ENCODE results near the gene PRKX.
"Not testable (repeated sequence)": the region's sequence is repeated elsewhere in the genome, so short reads cannot be mapped to it uniquely, and the experiment has no call there.

Gene PRKX

DNA sequence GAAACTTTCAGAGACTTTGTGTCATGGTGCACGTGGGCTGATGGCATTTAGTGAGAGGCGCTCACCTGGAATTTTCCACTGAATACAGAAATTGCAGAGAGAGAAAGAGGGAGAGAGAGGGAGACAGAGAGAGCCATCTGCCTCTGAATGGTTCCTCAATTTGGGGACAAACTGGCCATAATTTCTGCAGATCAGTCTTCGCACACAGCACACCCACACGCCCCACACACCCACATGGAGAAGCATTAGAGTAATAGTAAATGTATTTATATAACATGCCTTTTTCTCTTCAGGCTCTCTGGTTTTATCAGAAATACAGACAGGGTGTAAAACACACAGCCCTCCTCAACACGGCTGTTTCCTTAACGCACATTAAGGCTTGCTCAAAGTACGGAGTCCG lies 38.6 kb downstream of the PRKX start:
- no peak overlapping the region for H3K27ac ChIP-seq
- no peak for TF ChIP-seq ZFX (IDR thresholded peaks at IDR 0.05)
- TF ChIP-seq, protein P1, sequence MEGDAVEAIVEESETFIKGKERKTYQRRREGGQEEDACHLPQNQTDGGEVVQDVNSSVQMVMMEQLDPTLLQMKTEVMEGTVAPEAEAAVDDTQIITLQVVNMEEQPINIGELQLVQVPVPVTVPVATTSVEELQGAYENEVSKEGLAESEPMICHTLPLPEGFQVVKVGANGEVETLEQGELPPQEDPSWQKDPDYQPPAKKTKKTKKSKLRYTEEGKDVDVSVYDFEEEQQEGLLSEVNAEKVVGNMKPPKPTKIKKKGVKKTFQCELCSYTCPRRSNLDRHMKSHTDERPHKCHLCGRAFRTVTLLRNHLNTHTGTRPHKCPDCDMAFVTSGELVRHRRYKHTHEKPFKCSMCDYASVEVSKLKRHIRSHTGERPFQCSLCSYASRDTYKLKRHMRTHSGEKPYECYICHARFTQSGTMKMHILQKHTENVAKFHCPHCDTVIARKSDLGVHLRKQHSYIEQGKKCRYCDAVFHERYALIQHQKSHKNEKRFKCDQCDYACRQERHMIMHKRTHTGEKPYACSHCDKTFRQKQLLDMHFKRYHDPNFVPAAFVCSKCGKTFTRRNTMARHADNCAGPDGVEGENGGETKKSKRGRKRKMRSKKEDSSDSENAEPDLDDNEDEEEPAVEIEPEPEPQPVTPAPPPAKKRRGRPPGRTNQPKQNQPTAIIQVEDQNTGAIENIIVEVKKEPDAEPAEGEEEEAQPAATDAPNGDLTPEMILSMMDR (conservative IDR thresholded peaks at IDR 0.05), result no peak

DNA sequence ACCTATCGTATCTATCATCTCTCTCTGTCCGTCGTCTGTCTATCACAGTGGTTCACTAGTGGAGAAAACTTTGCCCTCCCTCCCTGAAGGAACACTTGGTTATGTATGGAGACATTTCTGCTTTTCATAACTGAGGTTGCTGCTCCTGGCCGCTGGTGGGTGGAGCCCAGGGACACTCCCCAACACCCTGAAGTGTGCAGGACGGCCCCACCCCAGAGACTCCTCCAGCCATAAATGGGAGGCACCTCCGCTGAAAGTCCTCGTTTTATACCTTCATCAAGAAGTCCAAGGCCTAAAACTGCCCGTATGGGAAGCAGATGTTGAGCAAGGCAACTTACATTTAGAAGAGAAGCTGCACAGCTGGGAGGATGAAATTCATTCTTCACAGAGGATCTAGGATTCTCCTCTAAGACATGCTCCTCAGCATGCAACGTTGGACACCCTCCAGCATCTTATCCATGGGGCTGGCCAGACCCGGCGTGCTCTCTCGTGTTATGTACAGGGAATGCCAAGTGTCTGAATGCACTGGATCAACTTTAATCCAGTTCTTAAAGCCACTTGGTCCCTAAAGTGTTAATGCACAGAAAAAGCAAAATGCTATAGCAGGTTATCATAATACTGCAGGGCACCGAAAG lies 43.5 kb downstream of the PRKX start:
- no peak overlapping the region for H3K27ac ChIP-seq
- TF ChIP-seq ZFX (IDR thresholded peaks at IDR 0.05), result no peak
- TF ChIP-seq, protein P1 (conservative IDR thresholded peaks at IDR 0.05), result no peak

DNA sequence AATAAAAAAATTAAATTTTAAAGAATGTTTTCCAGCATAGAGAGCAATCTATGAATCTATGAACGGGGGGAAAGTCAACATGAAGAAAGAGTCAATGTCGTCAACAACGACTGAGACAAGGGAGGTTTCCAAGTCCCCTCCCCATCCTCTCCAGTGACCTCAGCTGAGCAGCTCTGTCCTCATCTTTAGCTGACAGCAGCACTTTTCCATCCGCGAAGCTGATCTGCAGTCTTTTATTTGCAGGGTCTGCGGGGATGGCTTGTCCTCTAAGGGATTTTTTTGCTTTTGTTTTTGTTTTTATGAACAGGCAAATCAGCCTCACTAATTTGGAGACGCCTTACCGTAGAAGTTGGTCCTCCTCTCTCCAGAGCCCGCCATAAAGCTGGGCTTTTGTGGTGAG lies 46.5 kb downstream of the PRKX start:
- TF ChIP-seq ZFX (IDR thresholded peaks at IDR 0.05), result no peak
- TF ChIP-seq, protein P1 (conservative IDR thresholded peaks at IDR 0.05), result no peak

DNA sequence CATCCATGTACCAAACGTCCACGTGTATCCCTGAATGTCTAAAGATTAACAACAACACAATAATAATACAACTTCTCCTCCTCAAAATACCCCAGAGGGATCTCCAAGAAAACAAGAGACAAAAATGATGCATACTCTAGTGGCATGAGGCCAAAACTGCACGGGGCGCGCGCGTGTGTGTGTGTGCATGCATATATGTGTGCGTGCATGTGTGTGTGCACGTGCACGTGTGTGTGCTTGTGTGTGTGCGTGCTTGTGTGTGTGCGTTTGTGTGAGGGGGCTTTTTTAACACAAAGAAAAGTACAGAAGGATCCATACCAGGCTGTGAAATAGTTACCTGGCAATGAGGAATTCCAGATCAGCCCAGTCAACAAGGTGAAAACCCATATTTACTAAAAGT lies 48.5 kb downstream of the PRKX start:
- H3K27ac ChIP-seq, result no peak overlapping the region
- TF ChIP-seq, protein P1 (conservative IDR thresholded peaks at IDR 0.05), result no peak
- TF ChIP-seq ZFX (IDR thresholded peaks at IDR 0.05), result no peak

More for the DNA sequence above, 46.5 kb downstream of the PRKX start:
- H3K27ac ChIP-seq, result no peak overlapping the region

DNA sequence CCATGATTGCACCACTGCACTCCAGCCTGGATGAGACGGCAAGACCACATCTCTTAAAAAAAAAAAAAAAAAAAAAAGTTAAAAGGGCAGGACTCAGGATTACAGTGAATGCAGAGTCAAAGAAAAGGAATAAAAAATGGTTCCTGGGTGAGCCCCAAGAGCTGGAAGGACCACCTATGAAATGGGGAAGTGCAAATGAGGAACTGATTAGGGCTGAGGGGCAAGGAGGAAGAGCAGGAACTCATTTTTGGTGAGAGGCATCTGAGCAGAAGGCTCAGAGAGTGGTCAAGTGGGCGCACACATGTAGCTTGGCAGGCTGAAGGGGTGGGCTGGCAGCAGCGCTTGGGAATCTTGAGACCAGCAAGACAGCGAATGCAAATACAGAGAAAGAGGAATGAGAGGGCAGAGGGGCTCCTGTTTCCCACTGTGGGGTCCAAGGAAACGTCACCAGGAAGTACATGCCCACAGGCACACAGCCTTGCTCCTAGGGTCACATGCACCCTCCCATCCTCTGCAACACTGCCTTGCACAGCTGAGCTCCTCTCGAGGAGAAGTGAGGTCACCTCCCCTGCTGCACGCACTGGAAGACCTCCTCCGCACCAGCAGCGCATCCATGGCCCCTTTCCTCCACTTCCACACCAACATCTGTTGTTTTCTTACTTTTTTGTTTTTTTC lies 49.7 kb downstream of the PRKX start:
- H3K27ac ChIP-seq, result not testable (repeated sequence)

DNA sequence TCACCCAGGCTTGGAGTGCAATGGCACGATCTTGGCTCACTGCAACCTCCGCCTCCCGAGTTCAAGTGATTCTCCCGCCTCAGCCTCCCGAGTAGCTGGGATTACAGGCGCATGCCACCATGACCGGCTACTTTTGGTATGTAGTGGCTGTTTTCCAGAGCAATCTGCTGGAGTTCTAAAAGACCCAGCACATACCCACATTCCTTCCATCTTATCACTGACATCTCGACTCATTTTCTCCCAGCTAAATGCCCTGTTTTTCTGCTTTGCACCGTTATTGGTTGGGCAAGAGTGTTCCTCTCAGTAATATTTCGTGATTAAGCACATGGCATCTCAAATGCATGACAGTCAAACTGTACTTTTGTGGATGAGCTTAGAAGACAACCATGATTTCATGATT lies 53.7 kb downstream of the PRKX start:
- no peak for TF ChIP-seq ZFX (IDR thresholded peaks at IDR 0.05)
- TF ChIP-seq, protein P1 (conservative IDR thresholded peaks at IDR 0.05), result no peak
- H3K27ac ChIP-seq, result no peak overlapping the region

DNA sequence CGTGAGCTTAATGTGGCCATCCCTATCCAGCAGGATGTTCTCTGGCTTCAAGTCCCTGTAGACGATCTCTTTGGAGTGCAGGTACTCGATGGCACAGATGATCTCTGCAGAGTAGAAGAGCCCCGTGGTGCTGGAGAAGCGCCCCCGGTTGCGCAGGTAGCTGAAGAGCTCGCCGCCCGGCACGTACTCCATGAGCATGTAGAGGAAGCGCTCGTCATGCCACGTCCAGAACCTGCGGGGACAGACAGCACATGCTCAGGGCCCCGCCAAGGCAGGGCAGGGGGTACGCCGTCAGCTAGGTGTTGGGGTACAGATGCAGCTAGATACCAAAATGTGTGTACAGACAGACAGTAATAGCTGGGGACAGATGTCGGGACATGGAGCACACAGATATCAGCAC lies 58.3 kb downstream of the PRKX start:
- TF ChIP-seq ZFX (IDR thresholded peaks at IDR 0.05), result no peak
- TF ChIP-seq, protein P1 (conservative IDR thresholded peaks at IDR 0.05), result no peak
- H3K27ac ChIP-seq, result no peak overlapping the region

DNA sequence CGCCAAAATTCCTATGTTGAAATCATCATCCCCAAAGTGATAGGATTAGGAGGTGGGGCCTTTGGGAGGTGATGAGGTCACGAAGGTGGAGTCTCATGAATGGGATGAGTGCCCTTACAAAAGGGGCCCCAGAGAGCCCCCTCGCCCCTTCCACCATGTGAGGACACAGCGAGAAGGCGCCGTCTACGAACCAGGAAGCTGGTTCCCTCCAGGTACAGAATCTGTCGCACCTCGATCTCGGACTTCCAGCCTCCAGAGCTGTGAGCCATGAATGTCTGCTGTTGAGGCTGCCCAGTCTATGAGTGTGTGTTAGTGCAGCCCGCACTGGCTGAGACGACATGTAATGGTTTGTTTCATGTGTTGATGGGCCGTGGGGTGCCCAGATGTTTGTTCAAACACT lies 60.3 kb downstream of the PRKX start:
- H3K27ac ChIP-seq, result no peak overlapping the region
- TF ChIP-seq, protein P1 (conservative IDR thresholded peaks at IDR 0.05), result no peak
- TF ChIP-seq ZFX (IDR thresholded peaks at IDR 0.05), result no peak

Measured in C4-2B (cell line).